Measurements from ENCODE around the gene APOL6. TPM values are rescaled to one million over a fixed set of nuclear protein-coding genes. Genes with fewer than 3 reads are reported as not detected.

The APOL6 gene
- total RNA-seq, 1 donor from 2014 or later: 1.2 TPM

- H3K36me3 Mint-ChIP-seq: no peaks in the 10 kb centered on the region
- H3K4me1 Mint-ChIP-seq: peaks cover 22% of the 10 kb centered on the region
- no peak overlapping the region for H3K4me3 Mint-ChIP-seq
- DNase-seq (ENCODE audit: low spot score in 2 of 2, unreplicated experiment in 2 of 2): no peak
- TF ChIP-seq, protein P1, sequence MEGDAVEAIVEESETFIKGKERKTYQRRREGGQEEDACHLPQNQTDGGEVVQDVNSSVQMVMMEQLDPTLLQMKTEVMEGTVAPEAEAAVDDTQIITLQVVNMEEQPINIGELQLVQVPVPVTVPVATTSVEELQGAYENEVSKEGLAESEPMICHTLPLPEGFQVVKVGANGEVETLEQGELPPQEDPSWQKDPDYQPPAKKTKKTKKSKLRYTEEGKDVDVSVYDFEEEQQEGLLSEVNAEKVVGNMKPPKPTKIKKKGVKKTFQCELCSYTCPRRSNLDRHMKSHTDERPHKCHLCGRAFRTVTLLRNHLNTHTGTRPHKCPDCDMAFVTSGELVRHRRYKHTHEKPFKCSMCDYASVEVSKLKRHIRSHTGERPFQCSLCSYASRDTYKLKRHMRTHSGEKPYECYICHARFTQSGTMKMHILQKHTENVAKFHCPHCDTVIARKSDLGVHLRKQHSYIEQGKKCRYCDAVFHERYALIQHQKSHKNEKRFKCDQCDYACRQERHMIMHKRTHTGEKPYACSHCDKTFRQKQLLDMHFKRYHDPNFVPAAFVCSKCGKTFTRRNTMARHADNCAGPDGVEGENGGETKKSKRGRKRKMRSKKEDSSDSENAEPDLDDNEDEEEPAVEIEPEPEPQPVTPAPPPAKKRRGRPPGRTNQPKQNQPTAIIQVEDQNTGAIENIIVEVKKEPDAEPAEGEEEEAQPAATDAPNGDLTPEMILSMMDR (IDR thresholded peaks at IDR 0.05; ENCODE audit: unreplicated experiment): no peak
- H3K27me3 Mint-ChIP-seq (ENCODE audit: low read depth): no peaks in the 10 kb centered on the region
- H3K27ac Mint-ChIP-seq: no peak overlapping the region
- peaks cover 3% of the 10 kb centered on the region for H3K9me3 Mint-ChIP-seq
Measured at GRCh38 chr22:35630387-35630793, 17.9 kb upstream of the APOL6 start.

DNA sequence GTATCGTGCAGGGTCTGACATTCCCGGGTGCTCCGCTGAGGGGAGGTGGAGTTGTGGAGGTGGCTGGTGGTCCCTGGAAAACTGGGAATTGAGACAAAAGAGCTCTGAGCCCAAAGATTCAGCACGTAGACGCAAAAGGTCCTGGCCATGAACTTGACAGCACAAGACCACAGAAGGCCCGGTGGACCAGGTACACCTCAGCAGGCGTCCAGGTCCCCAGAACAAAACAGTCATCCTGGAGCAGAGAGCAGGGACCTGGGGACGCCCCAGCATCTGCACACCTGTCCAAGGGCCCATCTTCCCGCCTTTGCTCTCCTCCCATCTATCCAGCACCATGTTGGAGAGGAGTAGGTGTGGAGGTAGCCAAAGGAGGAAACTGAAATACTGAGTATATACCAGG, 17.4 kb upstream of the APOL6 start:
- DNase-seq (ENCODE audit: low spot score in 2 of 2, unreplicated experiment in 2 of 2): no peak
- Mint-ChIP-seq H3K27me3 (ENCODE audit: low read depth) (no peaks in the 10 kb centered on the region), H3K9me3 (peaks cover 3% of the 10 kb centered on the region), H3K4me3 (no peak overlapping the region), H3K36me3 (no peaks in the 10 kb centered on the region), H3K4me1 (peaks cover 22% of the 10 kb centered on the region), H3K27ac (no peak overlapping the region)
- TF ChIP-seq, protein P1 (IDR thresholded peaks at IDR 0.05; ENCODE audit: unreplicated experiment): no peak

DNA sequence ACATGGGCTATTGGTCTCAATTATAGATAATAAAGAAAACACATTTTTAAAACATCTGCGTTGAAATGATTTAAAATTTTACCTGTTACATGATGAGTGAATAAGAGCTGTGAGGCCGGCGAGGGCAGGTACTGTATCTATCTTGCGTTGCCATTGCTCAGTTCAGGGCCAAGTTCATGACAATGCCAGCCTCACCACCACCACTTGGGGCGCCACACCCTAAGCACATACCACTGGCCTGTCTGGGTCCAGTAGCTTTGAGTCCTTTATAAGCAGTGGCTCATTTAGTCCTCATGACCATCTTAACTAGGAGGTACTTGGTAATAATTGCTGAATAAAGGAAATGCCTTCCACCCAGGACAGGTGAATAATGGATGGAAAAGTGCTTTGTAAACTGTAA, 16.6 kb upstream of the APOL6 start:
- TF ChIP-seq, protein P1 (IDR thresholded peaks at IDR 0.05; ENCODE audit: unreplicated experiment): peak; percentile 35
- no peak overlapping the region for H3K27ac Mint-ChIP-seq
- H3K9me3 Mint-ChIP-seq: peaks cover 3% of the 10 kb centered on the region
- H3K4me1 Mint-ChIP-seq: peaks cover 22% of the 10 kb centered on the region
- H3K27me3 Mint-ChIP-seq (ENCODE audit: low read depth): no peaks in the 10 kb centered on the region
- no peak for DNase-seq (ENCODE audit: low spot score in 2 of 2, unreplicated experiment in 2 of 2)
- no peaks in the 10 kb centered on the region for H3K36me3 Mint-ChIP-seq
- H3K4me3 Mint-ChIP-seq: no peak overlapping the region

- Mint-ChIP-seq H3K4me1 (peaks cover 23% of the 10 kb centered on the region), H3K27me3 (ENCODE audit: low read depth) (no peaks in the 10 kb centered on the region), H3K36me3 (no peaks in the 10 kb centered on the region), H3K9me3 (peaks cover 3% of the 10 kb centered on the region), H3K4me3 (no peak overlapping the region), H3K27ac (no peak overlapping the region)
- no peak for DNase-seq (ENCODE audit: low spot score in 2 of 2, unreplicated experiment in 2 of 2)
- TF ChIP-seq, protein P1 (IDR thresholded peaks at IDR 0.05; ENCODE audit: unreplicated experiment): no peak
Measured at GRCh38 chr22:35632935-35633334, 15.3 kb upstream of the APOL6 start.

- TF ChIP-seq, protein P1 (IDR thresholded peaks at IDR 0.05; ENCODE audit: unreplicated experiment): no peak
- Mint-ChIP-seq H3K27me3 (ENCODE audit: low read depth) (no peaks in the 10 kb centered on the region), H3K27ac (no peak overlapping the region), H3K9me3 (peaks cover 3% of the 10 kb centered on the region), H3K4me3 (no peak overlapping the region), H3K4me1 (peaks cover 28% of the 10 kb centered on the region), H3K36me3 (no peaks in the 10 kb centered on the region)
- no peak for DNase-seq (ENCODE audit: low spot score in 2 of 2, unreplicated experiment in 2 of 2)
Measured at GRCh38 chr22:35633520-35633919, 14.7 kb upstream of the APOL6 start.

DNA sequence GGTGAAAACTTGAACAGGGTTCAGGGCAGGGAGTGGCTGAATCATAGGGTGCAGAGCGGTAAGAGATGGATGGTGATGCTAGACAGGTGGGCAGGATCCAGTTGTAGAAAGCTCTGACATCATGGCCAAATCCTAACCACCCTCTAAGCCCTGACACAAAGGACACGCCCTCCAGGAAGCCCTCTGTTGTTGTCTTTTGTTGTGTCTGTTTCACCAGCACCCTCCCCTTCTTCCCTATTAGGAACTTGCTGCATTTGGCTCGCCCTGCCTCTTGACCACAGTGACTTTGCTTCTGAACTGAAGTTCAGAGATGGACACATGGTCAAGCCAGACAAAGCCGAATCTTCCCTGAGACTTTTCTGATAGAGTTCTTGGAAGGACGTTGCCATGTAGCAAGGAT, 14.2 kb upstream of the APOL6 start:
- TF ChIP-seq, protein P1 (IDR thresholded peaks at IDR 0.05; ENCODE audit: unreplicated experiment): no peak

More for the DNA sequence above, 14.2 kb upstream of the APOL6 start:
- Mint-ChIP-seq H3K9me3 (peaks cover 3% of the 10 kb centered on the region), H3K36me3 (no peaks in the 10 kb centered on the region), H3K4me3 (no peak overlapping the region), H3K4me1 (peaks cover 33% of the 10 kb centered on the region), H3K27ac (no peak overlapping the region), H3K27me3 (ENCODE audit: low read depth) (no peaks in the 10 kb centered on the region)
- no peak for DNase-seq (ENCODE audit: low spot score in 2 of 2, unreplicated experiment in 2 of 2)

Measured in mesothelial cell of epicardium (in vitro differentiated cells).